Activated naive CD8-positive, alpha-beta T cell treated with anti-CD3 and anti-CD28 coated beads, Interleukin-2, amount 10 ng/mL, durations not matched to agents 7 days and 5 days (primary cell): ENCODE results near the gene CMSS1. TPM values are rescaled to one million over a fixed set of nuclear protein-coding genes. Genes with fewer than 3 reads are reported as not detected.

ENCODE experiments used
- ATAC-seq: fragments of 150-1000 bp; cut with Tn5 transposase; one replicate; pipeline ENCODE4 v1.10.0; 2021; ENCODE audit warnings: low read depth, moderate library complexity
- POLR2A ChIA-PET: fragments of 350-600 bp; sonication (Branson Sonifier 250); formaldehyde crosslinking; loops from one replicate; lab custom pipeline; 2021; ENCODE audit warnings: antibody characterized with exemption; lab: Charles Lee
- DNase-seq: peaks from one replicate; pipeline ENCODE4 v3.0.0; 2021
- H3K27ac Mint-ChIP-seq: one replicate; pipeline ENCODE4 v1.8.0; 2022; ENCODE audit warnings: mild to moderate bottlenecking, mixed read lengths
- H3K27me3 Mint-ChIP-seq: one replicate; pipeline ENCODE4 v1.8.0; 2022; ENCODE audit warnings: mild to moderate bottlenecking, moderate library complexity, mixed read lengths
- H3K36me3 Mint-ChIP-seq: one replicate; pipeline ENCODE4 v1.8.0; 2021; ENCODE audit warnings: mild to moderate bottlenecking, mixed read lengths
- H3K4me1 Mint-ChIP-seq: one replicate; pipeline ENCODE4 v1.8.0; 2021; ENCODE audit warnings: mixed read lengths
- H3K4me3 Mint-ChIP-seq: one replicate; pipeline ENCODE4 v1.8.0; 2022; ENCODE audit warnings: mild to moderate bottlenecking, moderate library complexity, mixed read lengths
- H3K9me3 Mint-ChIP-seq: one replicate; pipeline ENCODE4 v1.8.0; 2021; ENCODE audit warnings: mixed read lengths
- total RNA-seq, 2 experiments: library from RNA; stranded (reverse); gene quantifications; one replicate each; pipeline ENCODE4 v1.2.3, GENCODE V29; 2021

Gene CMSS1
- total RNA-seq, 2 experiments from 2014 or later, result 24.2 to 31.8 TPM

DNA sequence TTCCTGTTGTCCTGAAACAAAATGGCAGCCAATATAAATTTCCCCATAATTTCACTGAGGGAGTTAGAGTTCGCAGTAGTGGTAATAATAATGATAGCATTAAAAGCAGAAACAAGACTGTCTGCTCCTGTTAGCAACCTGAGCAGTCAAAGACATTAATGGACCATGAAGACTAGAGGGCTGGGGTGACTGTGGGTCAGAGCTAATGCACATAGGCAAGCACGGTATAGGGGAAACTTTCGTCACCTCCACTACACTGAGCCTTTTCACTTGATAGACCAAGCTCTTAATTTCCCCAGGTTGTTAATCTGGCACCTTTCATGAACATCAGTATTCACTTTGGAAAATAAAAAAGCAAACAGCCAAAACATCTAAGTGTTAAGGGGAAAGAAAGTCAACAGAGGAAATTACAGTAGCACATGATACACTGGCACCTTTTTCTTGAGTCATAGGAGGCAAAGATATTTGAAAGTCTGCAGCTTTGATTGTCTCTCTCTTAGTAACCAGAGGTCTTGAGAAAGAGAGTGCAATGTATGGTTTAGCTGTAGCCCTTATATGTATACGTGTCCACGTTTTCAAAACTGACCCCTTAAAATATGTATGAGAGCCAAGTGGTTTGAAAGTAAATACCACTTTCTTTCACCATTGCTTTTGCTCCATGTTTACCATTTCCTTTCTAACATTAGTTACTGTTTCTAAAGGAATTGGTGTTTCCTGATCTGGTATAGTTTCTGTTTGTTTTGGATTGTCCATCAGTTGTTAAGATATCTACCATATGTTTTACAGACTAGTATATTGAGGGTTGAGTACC is 191.8 kb downstream of the CMSS1 start:
- DNase-seq (no peak), ATAC-seq (no peak)
- Mint-ChIP-seq H3K9me3 (peaks cover under 1% of the 10 kb centered on the region), H3K4me3 (no peak overlapping the region), H3K4me1 (peaks cover 8% of the 10 kb centered on the region), H3K36me3 (peaks cover 21% of the 10 kb centered on the region), H3K27ac (no peak overlapping the region), H3K27me3 (no peaks in the 10 kb centered on the region)
- POLR2A ChIA-PET, result no interaction called here

DNA sequence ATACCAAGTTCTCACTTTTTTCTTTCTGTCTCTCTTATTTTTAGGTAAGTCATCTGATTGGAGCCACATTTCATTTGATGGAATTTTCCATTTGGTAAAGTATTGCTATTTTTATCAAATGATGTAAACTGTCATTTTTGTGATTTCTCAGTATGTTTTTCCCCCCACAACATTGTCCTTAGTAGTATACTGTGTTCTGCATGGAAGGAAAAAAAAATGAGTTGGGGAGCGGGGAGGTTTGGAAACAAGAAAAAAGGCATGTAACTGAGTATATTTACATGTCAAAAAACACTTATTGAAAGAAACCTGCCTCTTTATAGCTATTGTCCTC is 192.4 kb downstream of the CMSS1 start:
- Mint-ChIP-seq H3K4me1 (peaks cover 5% of the 10 kb centered on the region), H3K9me3 (peaks cover 3% of the 10 kb centered on the region), H3K4me3 (no peak overlapping the region), H3K27ac (no peak overlapping the region), H3K36me3 (peaks cover 25% of the 10 kb centered on the region), H3K27me3 (no peaks in the 10 kb centered on the region)
- ATAC-seq (no peak), DNase-seq (no peak)
- POLR2A ChIA-PET, result no interaction called here

DNA sequence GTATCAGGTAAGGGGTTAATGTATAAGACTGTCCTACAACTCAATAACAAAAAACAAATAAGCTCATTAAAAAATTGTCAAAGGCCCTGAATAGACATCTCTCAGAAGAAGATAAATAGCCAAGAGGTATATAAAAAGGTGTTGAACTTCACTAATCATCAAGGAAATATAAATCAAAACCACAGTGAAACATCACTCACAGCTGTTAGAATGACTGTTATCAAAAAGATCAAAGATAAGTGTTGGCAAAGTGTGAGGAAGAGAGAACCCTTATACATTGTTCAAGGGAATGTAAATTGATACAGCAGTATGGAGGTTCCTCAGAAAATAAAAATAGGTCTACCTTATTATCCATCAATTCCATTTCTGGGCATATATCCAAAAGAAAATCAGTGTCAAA is 201.1 kb downstream of the CMSS1 start:
- POLR2A ChIA-PET, result no interaction called here
- DNase-seq, result no peak
- peaks cover 5% of the 10 kb centered on the region for H3K9me3 Mint-ChIP-seq
- no peak overlapping the region for H3K27ac Mint-ChIP-seq
- no peak overlapping the region for H3K4me3 Mint-ChIP-seq
- H3K27me3 Mint-ChIP-seq, result no peaks in the 10 kb centered on the region
- H3K36me3 Mint-ChIP-seq, result peaks cover 20% of the 10 kb centered on the region
- ATAC-seq, result no peak
- peaks cover 5% of the 10 kb centered on the region for H3K4me1 Mint-ChIP-seq

DNA sequence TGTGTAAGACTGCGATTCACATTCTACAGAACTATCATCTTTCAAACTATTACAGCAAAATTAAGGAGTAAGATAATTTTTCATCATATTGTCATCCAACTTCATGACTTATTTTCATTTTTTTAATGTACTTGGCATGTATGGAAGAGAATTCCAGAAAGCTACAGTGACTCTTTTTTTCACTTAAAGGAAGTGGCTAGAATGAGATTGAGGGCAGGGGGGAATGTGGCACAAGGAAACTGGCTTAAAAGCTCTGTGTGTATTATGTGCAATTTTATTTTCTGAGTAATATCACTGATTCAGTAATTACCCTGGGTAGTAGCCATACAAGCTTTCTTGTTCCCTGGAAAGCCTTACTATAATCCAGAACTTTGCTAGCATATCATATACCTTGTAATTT is 202.1 kb downstream of the CMSS1 start:
- peaks cover 5% of the 10 kb centered on the region for H3K4me1 Mint-ChIP-seq
- peaks cover 17% of the 10 kb centered on the region for H3K36me3 Mint-ChIP-seq
- no peak overlapping the region for H3K4me3 Mint-ChIP-seq
- POLR2A ChIA-PET, result no interaction called here
- no peak overlapping the region for H3K27ac Mint-ChIP-seq
- ATAC-seq (no peak), DNase-seq (no peak)
- H3K27me3 Mint-ChIP-seq, result no peaks in the 10 kb centered on the region
- peaks cover 5% of the 10 kb centered on the region for H3K9me3 Mint-ChIP-seq

DNA sequence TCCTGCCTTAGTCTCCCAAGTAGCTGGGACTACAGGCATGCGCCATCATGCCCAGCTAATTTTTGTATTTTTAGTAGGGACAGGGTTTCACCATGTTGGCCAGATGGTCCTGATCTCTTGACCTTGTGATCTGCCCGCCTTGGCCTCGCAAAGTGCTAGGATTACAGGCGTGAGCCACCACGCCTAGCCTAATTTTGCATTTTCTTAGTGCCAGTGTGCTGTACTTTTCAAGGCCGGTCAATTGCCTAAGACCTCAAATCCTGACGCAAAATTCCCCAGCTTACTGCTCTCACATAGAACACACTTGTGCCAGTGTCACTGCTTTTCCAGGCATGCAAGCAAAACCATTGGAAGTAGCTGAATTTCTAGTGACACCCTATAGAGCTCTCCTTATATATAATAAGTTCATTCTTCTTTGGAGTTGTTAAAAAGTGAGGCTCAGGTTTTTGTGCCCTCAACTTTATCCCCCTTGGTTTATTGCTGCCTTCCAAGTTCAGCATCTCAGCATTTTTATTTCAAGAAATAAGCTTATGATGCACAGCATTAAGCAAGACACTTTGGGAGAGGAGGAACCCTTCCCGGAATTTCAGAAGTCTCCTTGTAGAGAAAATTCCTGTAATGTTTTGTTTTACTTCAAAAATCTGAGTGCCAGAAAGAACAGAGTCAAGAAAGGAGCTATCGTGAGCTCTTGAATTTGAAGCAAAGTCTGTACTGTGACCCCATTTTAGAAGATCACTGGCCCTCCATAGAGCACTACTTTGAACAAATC is 203.4 kb downstream of the CMSS1 start:
- ATAC-seq (no peak), DNase-seq (no peak)
- POLR2A ChIA-PET, result interaction anchor here (0.8 kb wide), 1 partner anchor 9 kb away, joined by 3 read pairs; no protein-coding TSS in a partner anchor
- H3K27ac Mint-ChIP-seq, result no peak overlapping the region
- H3K9me3 Mint-ChIP-seq, result no peaks in the 10 kb centered on the region
- H3K4me3 Mint-ChIP-seq, result no peak overlapping the region
- H3K27me3 Mint-ChIP-seq, result no peaks in the 10 kb centered on the region
- H3K36me3 Mint-ChIP-seq, result peaks cover 9% of the 10 kb centered on the region
- peaks cover 5% of the 10 kb centered on the region for H3K4me1 Mint-ChIP-seq

DNA sequence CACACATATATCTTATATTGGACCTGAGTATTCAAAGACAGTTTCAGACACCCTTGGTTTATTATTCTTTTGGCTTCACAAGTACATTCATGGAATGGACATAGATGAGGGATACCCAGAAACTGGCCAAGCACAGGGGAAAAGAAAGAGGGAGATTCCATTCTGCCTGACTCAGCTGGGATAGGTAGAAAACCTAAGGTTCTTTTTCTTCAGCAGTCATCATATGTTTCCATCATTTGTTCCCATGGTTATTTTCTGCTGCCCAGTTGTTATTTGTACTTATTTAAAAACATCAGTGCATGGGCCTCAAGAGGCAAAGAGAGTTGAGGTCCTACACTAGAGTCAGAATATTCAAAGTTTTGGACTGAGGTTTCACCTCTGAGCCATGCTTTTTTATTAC is 204.8 kb downstream of the CMSS1 start:
- no peak for ATAC-seq
- no peak for DNase-seq
- POLR2A ChIA-PET, result no interaction called here
- H3K27me3 Mint-ChIP-seq, result no peaks in the 10 kb centered on the region
- peaks cover 5% of the 10 kb centered on the region for H3K4me1 Mint-ChIP-seq
- H3K27ac Mint-ChIP-seq, result no peak overlapping the region
- H3K36me3 Mint-ChIP-seq, result peaks cover 6% of the 10 kb centered on the region
- H3K4me3 Mint-ChIP-seq, result no peak overlapping the region
- no peaks in the 10 kb centered on the region for H3K9me3 Mint-ChIP-seq

DNA sequence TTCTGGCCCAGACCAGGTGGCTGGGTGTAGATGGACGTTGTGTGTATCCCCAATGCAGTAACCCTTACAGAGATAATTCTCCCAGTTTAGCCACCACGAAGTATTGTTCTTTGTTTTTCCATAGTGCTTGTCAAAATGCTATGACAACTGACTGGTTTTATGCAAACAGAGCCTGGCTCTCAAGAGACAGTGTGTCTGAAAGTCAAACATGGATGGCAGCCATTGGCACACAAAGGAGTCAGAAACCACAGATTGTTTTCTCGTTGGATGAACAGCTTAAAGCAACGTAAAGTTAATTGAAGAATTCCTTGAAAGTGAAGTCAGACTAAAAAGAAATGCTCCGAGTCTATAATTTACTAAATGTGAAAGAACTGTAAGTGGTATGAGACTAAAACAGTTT is 205.5 kb downstream of the CMSS1 start:
- ATAC-seq (no peak), DNase-seq (no peak)
- Mint-ChIP-seq H3K9me3 (no peaks in the 10 kb centered on the region), H3K4me1 (peaks cover 5% of the 10 kb centered on the region), H3K36me3 (peaks cover 6% of the 10 kb centered on the region), H3K27me3 (no peaks in the 10 kb centered on the region), H3K4me3 (no peak overlapping the region), H3K27ac (no peak overlapping the region)
- POLR2A ChIA-PET, result no interaction called here

DNA sequence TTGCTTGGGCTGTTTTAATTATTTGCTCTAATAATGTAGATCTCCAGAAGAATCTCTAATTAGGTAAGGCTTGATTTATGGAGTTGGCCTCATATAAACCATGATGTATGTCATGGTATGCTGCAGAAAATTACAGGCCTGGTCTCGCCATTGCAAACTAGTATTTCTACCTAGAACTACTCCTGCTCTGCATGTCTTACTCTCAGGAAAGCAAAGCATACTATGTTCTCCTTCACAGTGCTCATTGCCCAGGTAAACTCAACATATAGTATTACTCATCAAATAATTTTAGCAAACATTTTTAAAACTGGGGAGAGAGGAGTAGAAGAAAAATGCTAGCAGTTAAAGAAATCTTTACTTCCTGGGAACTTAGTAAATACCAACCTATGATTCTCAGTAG is 205.9 kb downstream of the CMSS1 start:
- no peak for DNase-seq
- H3K27me3 Mint-ChIP-seq, result no peaks in the 10 kb centered on the region
- H3K27ac Mint-ChIP-seq, result no peak overlapping the region
- peaks cover 5% of the 10 kb centered on the region for H3K4me1 Mint-ChIP-seq
- POLR2A ChIA-PET, result no interaction called here
- no peak for ATAC-seq
- H3K36me3 Mint-ChIP-seq, result peaks cover 6% of the 10 kb centered on the region
- H3K4me3 Mint-ChIP-seq, result no peak overlapping the region
- H3K9me3 Mint-ChIP-seq, result no peaks in the 10 kb centered on the region

DNA sequence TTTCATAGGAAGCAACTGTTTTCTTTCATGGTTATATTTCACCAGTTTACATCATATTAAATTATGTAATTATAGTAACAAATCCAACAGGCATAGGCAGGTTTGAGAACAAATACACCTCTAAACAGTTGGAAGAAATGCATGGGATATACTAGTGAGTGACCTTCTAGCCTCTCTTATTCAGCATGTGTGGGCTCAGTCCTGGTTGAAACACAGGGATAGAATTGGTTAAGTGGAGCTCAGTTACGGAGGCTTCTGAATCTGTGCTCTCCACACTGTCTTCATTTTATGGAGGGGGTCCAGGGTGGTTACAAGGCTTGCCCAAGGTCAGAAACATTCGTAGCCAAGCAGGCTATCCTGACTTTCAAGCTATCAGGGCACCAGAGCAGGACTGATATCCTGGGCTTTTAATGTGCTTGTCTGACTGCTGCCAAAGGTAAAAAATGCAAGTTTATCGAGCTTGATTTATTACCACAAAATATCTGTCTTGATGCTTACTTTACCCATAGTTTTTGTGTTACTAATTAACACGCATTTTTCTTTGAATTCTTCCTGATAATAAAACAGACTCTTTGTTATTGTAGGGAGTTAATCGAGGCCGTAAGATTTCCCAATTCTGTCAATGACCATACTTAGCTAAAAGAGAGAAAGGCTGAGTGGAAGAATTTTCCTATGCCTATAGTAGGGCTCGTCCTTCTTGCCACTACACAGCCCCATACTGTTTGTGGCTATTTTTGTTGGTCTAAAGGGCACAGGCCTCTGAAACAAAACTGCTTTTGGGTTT is 207.1 kb downstream of the CMSS1 start:
- ATAC-seq (no peak), DNase-seq (no peak)
- Mint-ChIP-seq H3K4me1 (peaks cover under 1% of the 10 kb centered on the region), H3K27me3 (no peaks in the 10 kb centered on the region), H3K9me3 (no peaks in the 10 kb centered on the region), H3K4me3 (no peak overlapping the region), H3K27ac (no peak overlapping the region), H3K36me3 (peaks cover 4% of the 10 kb centered on the region)
- POLR2A ChIA-PET, result no interaction called here

DNA sequence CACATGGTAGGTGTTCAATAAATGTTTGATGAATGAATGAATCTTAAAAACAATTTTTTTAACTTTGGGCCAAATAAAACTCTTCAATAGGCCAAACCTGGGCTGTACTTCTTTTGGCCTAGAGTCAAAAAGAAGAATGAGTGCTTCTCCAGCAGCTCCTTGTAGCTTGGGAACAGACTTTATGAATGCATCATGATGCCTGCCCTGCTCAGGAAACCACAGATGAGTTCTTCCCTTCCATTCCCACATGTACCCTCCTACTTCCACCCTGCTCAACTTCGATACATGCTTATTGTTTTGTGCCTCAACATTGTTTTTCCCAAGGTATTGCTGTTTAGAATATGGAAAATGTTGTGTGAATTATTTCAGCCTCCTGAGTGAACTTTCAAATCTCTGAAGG is 209.7 kb downstream of the CMSS1 start:
- Mint-ChIP-seq H3K9me3 (no peaks in the 10 kb centered on the region), H3K4me3 (no peak overlapping the region), H3K4me1 (peaks cover 3% of the 10 kb centered on the region), H3K27me3 (no peaks in the 10 kb centered on the region), H3K27ac (no peak overlapping the region), H3K36me3 (peaks cover 3% of the 10 kb centered on the region)
- ATAC-seq, result no peak
- no peak for DNase-seq
- POLR2A ChIA-PET, result no interaction called here

DNA sequence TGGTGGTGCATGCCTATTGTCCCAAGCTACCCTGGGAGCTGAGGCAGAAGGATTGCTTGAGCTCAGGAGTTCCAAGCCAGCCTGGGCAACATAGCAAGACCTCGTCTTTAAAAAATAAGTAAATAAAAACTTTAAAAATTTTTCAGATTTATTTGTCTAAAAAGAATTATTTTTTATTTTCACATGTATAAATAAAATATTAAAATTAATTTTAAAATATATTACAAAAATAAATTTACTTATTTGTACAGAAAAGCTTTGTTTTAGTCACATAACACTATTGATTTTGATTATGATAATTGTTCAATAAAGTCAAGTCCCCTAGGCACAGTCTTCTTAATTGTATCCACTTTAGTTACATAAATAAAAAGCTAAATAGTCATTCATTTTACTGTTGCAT is 211.4 kb downstream of the CMSS1 start:
- no peak overlapping the region for H3K4me3 Mint-ChIP-seq
- no peak for DNase-seq
- no peaks in the 10 kb centered on the region for H3K27me3 Mint-ChIP-seq
- H3K27ac Mint-ChIP-seq, result no peak overlapping the region
- no peaks in the 10 kb centered on the region for H3K9me3 Mint-ChIP-seq
- POLR2A ChIA-PET, result interaction anchor here (1.0 kb wide), 1 partner anchor 7 kb away, joined by 3 read pairs; no protein-coding TSS in a partner anchor
- peaks cover 3% of the 10 kb centered on the region for H3K4me1 Mint-ChIP-seq
- H3K36me3 Mint-ChIP-seq, result peaks cover 7% of the 10 kb centered on the region
- no peak for ATAC-seq

DNA sequence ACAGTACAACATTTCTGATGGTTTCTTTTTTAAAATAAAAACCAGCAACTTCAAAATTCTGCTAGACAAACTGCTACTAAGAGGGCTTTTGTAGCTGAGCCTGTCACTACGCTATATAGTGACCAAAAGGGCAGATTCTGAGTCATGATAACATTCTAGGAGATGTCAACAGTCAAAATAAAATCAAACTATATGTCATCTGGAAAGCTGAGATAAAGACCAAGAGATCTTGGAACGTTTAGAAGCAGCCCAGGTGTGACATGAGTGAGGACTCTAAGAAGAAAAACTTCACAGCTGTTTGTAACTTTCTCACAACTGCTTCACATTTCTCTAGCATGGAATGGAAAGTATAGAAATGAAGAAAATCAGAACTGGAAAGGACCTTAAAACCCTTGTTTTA is 212.0 kb downstream of the CMSS1 start:
- Mint-ChIP-seq H3K27ac (no peak overlapping the region), H3K9me3 (no peaks in the 10 kb centered on the region), H3K4me1 (peaks cover 3% of the 10 kb centered on the region), H3K4me3 (no peak overlapping the region), H3K36me3 (peaks cover 7% of the 10 kb centered on the region), H3K27me3 (no peaks in the 10 kb centered on the region)
- DNase-seq, result no peak
- no peak for ATAC-seq
- POLR2A ChIA-PET, result interaction anchor here (1.0 kb wide), 1 partner anchor 8 kb away, joined by 3 read pairs; no protein-coding TSS in a partner anchor

DNA sequence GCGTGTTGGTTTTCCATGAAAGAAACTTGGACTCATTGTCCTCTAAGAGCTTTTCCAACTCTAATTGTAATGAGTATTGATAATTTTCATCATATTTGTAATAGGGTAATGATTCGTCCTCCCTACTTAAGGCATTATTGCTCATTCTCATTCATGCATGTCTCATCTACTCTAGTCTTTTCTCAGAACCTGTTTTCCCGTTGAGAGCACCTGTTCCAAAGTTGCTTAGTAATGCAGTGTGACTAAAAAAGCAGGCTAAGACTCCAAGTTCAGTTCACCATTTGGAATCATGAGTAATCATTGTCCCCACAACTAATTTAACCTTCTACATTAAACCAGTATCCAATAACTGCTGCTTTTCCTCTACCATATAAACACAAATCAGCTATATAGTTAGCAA is 212.7 kb downstream of the CMSS1 start:
- no peak overlapping the region for H3K4me3 Mint-ChIP-seq
- peaks cover 3% of the 10 kb centered on the region for H3K4me1 Mint-ChIP-seq
- no peak overlapping the region for H3K27ac Mint-ChIP-seq
- DNase-seq (no peak), ATAC-seq (no peak)
- H3K36me3 Mint-ChIP-seq, result peaks cover 7% of the 10 kb centered on the region
- no peaks in the 10 kb centered on the region for H3K27me3 Mint-ChIP-seq
- no peaks in the 10 kb centered on the region for H3K9me3 Mint-ChIP-seq
- POLR2A ChIA-PET, result interaction anchor here (1.0 kb wide), 1 partner anchor 9 kb away, joined by 3 read pairs; no protein-coding TSS in a partner anchor
